ENCODE data around the gene MRPL24. TPM values are rescaled to one million over a fixed set of nuclear protein-coding genes. Genes with fewer than 3 reads are reported as not detected.

The MRPL24 gene
- total and polyA plus RNA-seq, 9 of the 15 experiments (the other 6 are each of a cell fraction or from before 2014, with no cell fraction given) = 74.3 to 267 (median 113) TPM

- TF ChIP-seq E2F4 (CRISPR knock-in tag; IDR thresholded peaks at IDR 0.05; ENCODE audit: low read depth) (no peak), ZNF57 (CRISPR knock-in tag; IDR thresholded peaks at IDR 0.05) (no peak), ZNF384 (IDR thresholded peaks at IDR 0.05; ENCODE audit: low read depth, low read length) (no peak; the same call in 1 of the 2 replicates), NFIX (CRISPR knock-in tag; IDR thresholded peaks at IDR 0.05; ENCODE audit: low read depth) (no peak), ZEB2 (IDR thresholded peaks at IDR 0.05) (no peak), DDX20 (tag; IDR thresholded peaks at IDR 0.05; ENCODE audit: low read depth) (no peak), CBFB (CRISPR knock-in tag; IDR thresholded peaks at IDR 0.05) (peak; percentile 54; the same call in 1 of the 2 replicates), RBBP5 (IDR thresholded peaks at IDR 0.05; ENCODE audit: borderline replicate concordance, insufficient read depth, low read length, poor library complexity, severe bottlenecking) (peak; percentile 5), IRF9 (tag; IDR thresholded peaks at IDR 0.05) (no peak), PYGO2 (tag; IDR thresholded peaks at IDR 0.05) (no peak), CTCFL (IDR thresholded peaks at IDR 0.05; ENCODE audit: borderline replicate concordance, insufficient read depth, low read depth, low read length, poor library complexity, severe bottlenecking) (peak; percentile 94), ZNF561 (CRISPR knock-in tag; conservative IDR thresholded peaks at IDR 0.05) (no peak), SRSF9 (IDR thresholded peaks at IDR 0.05; ENCODE audit: borderline replicate concordance, low read depth, low read length) (no peak), ILF3 (IDR thresholded peaks at IDR 0.05; ENCODE audit: borderline replicate concordance) (no peak), MBD2 (IDR thresholded peaks at IDR 0.05; ENCODE audit: borderline replicate concordance, low read depth) (no peak), SMARCA5 (IDR thresholded peaks at IDR 0.05) (no peak), HDAC8 (tag; IDR thresholded peaks at IDR 0.05) (no peak), CHD4 (IDR thresholded peaks at IDR 0.05; ENCODE audit: insufficient read depth, insufficient replicate concordance, low read depth, low read length, poor library complexity, severe bottlenecking) (no peak), PTTG1 (tag; IDR thresholded peaks at IDR 0.05; ENCODE audit: low read depth) (no peak), L3MBTL2 (IDR thresholded peaks at IDR 0.05) (peak; percentile 85), SMARCC2 (IDR thresholded peaks at IDR 0.05; ENCODE audit: low read depth) (no peak), SAP30 (IDR thresholded peaks at IDR 0.05; ENCODE audit: borderline replicate concordance, insufficient read depth, low read depth, low read length, poor library complexity, severe bottlenecking) (no peak), ZBTB34 (CRISPR knock-in tag; IDR thresholded peaks at IDR 0.05) (no peak)
Observed at GRCh38 chr1:156725683-156726280, 15.1 kb downstream of the MRPL24 start (continued).
